Left ventricle myocardium inferior (tissue), 1 donor: ENCODE measurements around the gene NR1H2. TPM values are rescaled to one million over a fixed set of nuclear protein-coding genes. Genes with fewer than 3 reads are reported as not detected.

Experiments used
- DNase-seq: peaks from one replicate; pipeline ENCODE4 v3.0.0-alpha.2; 2020
- H3K27ac ChIP-seq: fragments of 200-600 bp; replicated peaks from 2 replicates; pipeline ENCODE4 v1.8.0; 2021
- H3K27me3 ChIP-seq: fragments of 200-600 bp; 2 replicates; pipeline ENCODE4 v1.8.0; 2021; ENCODE audit warnings: low read depth
- H3K36me3 ChIP-seq: fragments of 200-600 bp; 2 replicates; pipeline ENCODE4 v1.8.0; 2021
- H3K4me1 ChIP-seq: fragments of 200-600 bp; 2 replicates; pipeline ENCODE4 v1.8.0; 2021
- H3K4me3 ChIP-seq: fragments of 200-600 bp; 2 replicates; pipeline ENCODE4 v1.8.0; 2021; ENCODE audit warnings: mild to moderate bottlenecking, moderate library complexity
- H3K9me3 ChIP-seq: fragments of 200-600 bp; replicated peaks from 2 replicates; pipeline ENCODE4 v1.8.0; 2021
- CTCF ChIP-seq: fragments of 200-600 bp; IDR thresholded peaks from 2 replicates; pipeline ENCODE4 v1.8.0; 2021; ENCODE audit warnings: antibody characterized with exemption, mild to moderate bottlenecking, borderline replicate concordance
- intact Hi-C: fragments of 100-400 bp; cut with micrococcal nuclease; formaldehyde crosslinking; loops from one replicate; pipeline ENCODE4 v1.11.0; 2022
- total RNA-seq: library from RNA; stranded (reverse); fragmentation: NEBNext Ultra II Directional; extraction: Animal tissue kit (Norgen Biotek cat#: 25700); gene quantifications from one replicate; pipeline ENCODE4 v1.2.1, GENCODE V29; 2021
- donor health status: DM: no; HTN: yes; CAD: no; lungs with severe emphysema.

The NR1H2 gene
- total RNA-seq, 1 donor from 2014 or later = 71.6 TPM

- DNase-seq = no peak
- Histone ChIP-seq H3K4me3 (no peak overlapping the region), H3K36me3 (no peaks in the 10 kb centered on the region), H3K27ac (no peak overlapping the region), H3K9me3 (no peaks in the 10 kb centered on the region), H3K4me1 (peaks cover 21% of the 10 kb centered on the region), H3K27me3 (no peaks in the 10 kb centered on the region)
- intact Hi-C loops = loop anchor here (10.0 kb wide), 1 partner anchor 53 kb away; the partner anchor contains the start of gene SPIB
- TF ChIP-seq CTCF = no peak
Measured at GRCh38 chr19:50362030-50362412, 14.2 kb upstream of the NR1H2 start.

- Histone ChIP-seq H3K27me3 (no peaks in the 10 kb centered on the region), H3K9me3 (no peaks in the 10 kb centered on the region), H3K4me1 (peaks cover 13% of the 10 kb centered on the region), H3K4me3 (no peak overlapping the region), H3K27ac (no peak overlapping the region), H3K36me3 (no peaks in the 10 kb centered on the region)
- DNase-seq = no peak
- intact Hi-C loops = loop anchor here (10.0 kb wide), 1 partner anchor 52 kb away; the partner anchor contains the start of gene SPIB
- TF ChIP-seq CTCF = no peak
Measured at GRCh38 chr19:50362656-50363424, 13.4 kb upstream of the NR1H2 start.

- Histone ChIP-seq H3K4me1 (peaks cover 12% of the 10 kb centered on the region), H3K27ac (no peak within 1 kb of the TSS), H3K9me3 (no peaks in the 10 kb centered on the region), H3K4me3 (no peak within 1 kb of the TSS), H3K36me3 (no peaks in the 10 kb centered on the region), H3K27me3 (no peaks in the 10 kb centered on the region)
- DNase-seq = no peak
- TF ChIP-seq CTCF = no peak
- intact Hi-C loops = loop anchor here (5.0 to 10.0 kb wide), 2 partner anchors 49 to 97 kb away; partner anchors contain the start of gene SPIB
Measured at GRCh38 chr19:50365434-50366306, 10.6 kb upstream of the NR1H2 start, which contains the start of gene NAPSA. NAPSA (minus strand) TSS chr19:50365639; CDS start chr19:50365621, 18 bp downstream.

- peak; percentile 91 for TF ChIP-seq CTCF
- H3K4me1 ChIP-seq = peaks cover 16% of the 10 kb centered on the region
- H3K27me3 ChIP-seq = no peaks in the 10 kb centered on the region
- peak overlapping the region; percentile 86 for H3K4me3 ChIP-seq
- no peaks in the 10 kb centered on the region for H3K9me3 ChIP-seq
- no peaks in the 10 kb centered on the region for H3K36me3 ChIP-seq
- peak; percentile 80 for DNase-seq
- H3K27ac ChIP-seq = peak overlapping the region; percentile 89
- intact Hi-C loops = loop anchor here (5.0 to 10.0 kb wide), 2 partner anchors 46 to 93 kb away; partner anchors contain the start of gene SPIB
Measured at GRCh38 chr19:50368649-50369570, 7.3 kb upstream of the NR1H2 start.
